Fibroblast of villous mesenchyme (primary cell): ENCODE measurements around the gene NSUN7. TPM values are rescaled to one million over a fixed set of nuclear protein-coding genes. Genes with fewer than 3 reads are reported as not detected.

Experiments used
- DNase-seq: peaks from one replicate; pipeline ENCODE4 v3.0.0-alpha.2; 2010; ENCODE audit warnings: low read depth
- H3K4me3 ChIP-seq: 2 replicates; pipeline ENCODE4 v1.5.1; 2011; ENCODE audit warnings: low read depth, mild to moderate bottlenecking, low read length
- CTCF ChIP-seq: IDR thresholded peaks from 2 replicates; pipeline ENCODE4 v1.5.1; 2012; ENCODE audit warnings: low read depth, mild to moderate bottlenecking, low read length; ENCODE audit not compliant: insufficient read depth
- total RNA-seq: library from RNA; depleted of rRNA; stranded (reverse); fragments of >200 nt; gene quantifications from 2 replicates; pipeline ENCODE4 v1.2.3, GENCODE V29; 2012

Gene NSUN7
- total RNA-seq, 1 donor: 0.86 TPM

DNA sequence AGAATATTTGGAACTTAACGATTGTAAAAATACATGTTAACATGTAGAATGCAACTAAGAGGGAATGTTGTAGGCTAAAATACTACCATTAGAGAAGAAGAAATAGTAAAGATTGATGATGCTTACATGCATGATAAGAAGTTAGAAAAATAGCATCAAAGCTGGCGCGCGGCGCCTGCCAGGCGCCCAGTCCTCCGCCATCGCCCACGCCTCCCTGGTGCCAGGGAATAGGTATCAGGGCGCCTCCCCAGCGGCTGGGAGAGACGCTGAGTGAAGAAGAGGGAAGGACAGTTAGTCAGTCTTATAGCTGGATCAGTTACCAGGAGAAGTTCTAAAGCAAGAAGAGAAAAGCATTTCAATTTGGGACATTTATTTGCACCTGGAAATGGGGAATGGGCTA is 36.0 kb downstream of the NSUN7 start:
- no peak for DNase-seq
- TF ChIP-seq CTCF: no peak
- H3K4me3 ChIP-seq: no peak overlapping the region

DNA sequence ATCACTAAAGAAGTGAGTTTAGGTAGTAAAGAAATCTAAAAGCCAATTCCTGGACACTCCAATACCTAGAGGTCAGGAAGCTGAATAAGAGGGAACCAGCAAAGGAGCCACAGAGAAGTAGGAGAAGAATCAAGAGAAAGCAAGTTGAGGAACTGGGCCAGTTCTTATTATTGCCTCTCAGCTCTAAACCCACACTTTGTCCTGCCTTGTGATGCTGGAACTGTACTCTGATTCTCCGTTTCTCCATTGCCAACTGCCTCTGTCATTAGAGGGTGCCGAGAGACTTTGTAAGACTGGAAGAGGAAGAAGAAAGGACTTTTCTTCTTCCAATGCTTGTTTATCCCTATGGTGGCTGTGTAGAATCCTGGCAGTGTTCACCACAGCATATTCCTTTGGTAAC is 38.6 kb downstream of the NSUN7 start:
- H3K4me3 ChIP-seq: no peak overlapping the region
- DNase-seq: no peak
- no peak for TF ChIP-seq CTCF

GRCh38 chr4:40789031-40789430 is 39.3 kb downstream of the NSUN7 start:
- DNase-seq: no peak

DNA sequence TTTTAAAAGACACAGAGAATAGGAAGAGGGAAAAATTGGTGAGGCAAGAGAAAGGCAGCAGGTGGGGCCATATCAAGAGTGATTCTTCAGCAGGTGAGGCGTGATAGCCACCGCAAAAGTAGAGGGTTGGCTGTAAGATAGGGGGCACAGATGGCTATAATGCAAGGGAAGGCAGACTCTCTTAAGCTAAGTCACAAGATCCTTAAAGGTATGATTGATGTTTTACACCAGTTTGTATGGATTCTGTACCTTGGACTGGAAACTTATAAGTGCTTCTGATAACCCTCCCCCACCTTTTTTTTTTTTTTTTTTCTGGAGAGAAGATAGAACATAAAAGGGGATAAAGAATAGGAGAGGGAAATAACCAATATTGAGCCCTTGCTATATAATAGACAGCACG is 40.0 kb downstream of the NSUN7 start:
- DNase-seq: no peak
- no peak overlapping the region for H3K4me3 ChIP-seq
- TF ChIP-seq CTCF: no peak

More at GRCh38 chr4:40789031-40789430, 39.3 kb downstream of the NSUN7 start:
- TF ChIP-seq CTCF: no peak
- H3K4me3 ChIP-seq: no peak overlapping the region

GRCh38 chr4:40800064-40800463 is 50.3 kb downstream of the NSUN7 start:
- no peak for TF ChIP-seq CTCF
- H3K4me3 ChIP-seq: no peak overlapping the region
- no peak for DNase-seq

DNA sequence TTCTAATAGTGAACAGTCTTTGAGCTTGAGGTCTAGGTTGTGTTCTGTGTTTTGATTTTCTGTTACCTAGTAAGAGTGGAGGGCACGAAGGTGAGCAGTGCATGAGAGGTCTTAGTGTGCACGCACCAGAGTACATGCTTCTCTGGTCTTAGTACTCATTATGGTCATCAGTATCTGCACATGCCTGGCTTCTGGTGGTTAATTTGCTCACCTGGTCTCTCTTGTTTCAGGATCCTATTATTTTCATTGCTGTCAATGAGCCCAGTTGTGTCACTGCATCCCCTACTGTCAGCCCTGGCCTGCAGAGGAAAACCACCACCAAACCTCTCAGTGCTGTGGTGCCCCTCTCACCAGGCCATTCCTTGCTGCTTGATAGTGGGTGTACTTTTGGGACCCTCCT is 54.8 kb downstream of the NSUN7 start:
- no peak for TF ChIP-seq CTCF
- no peak overlapping the region for H3K4me3 ChIP-seq
- no peak for DNase-seq

GRCh38 chr4:40808926-40809457 is 59.2 kb downstream of the NSUN7 start:
- DNase-seq: no peak
- no peak for TF ChIP-seq CTCF
- no peak overlapping the region for H3K4me3 ChIP-seq
